Measurements from ENCODE around the gene RNF208.

Gene RNF208

DNA sequence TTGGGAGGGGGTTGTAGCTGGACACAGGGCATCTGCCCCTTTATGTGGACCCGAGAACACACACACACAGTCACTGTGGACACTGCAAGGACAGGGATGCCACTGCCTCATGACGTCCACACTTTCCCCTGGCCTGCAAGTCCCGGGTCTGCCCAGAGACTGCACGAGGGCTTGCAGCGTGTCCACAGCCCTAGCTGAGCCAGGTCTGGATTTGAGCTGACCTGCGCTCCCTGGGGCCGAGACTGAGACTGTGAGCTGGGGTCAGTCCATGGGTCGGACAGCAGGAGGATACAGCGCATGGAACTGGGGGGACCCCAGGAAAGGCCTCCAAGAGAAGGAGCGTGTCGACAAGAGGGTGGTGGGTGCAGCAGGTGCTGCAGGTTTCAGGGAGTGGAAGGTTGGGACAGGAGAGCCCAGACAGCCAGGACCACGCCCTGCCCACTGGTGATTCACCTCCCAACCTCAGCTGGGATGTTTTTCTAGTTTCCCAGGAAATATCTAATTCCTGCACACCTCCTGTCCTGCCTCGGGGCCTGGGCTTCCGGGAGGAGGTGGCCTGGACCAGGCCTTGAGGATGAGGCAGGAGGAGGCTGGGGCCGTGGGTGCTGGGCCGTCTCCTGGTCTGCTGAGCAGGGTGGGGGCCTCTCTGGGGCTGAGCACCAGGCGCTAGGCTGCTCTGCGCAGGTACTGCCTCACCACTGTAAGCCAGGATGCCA lies 4.5 kb upstream of the RNF208 start:
- no peak for DNase-seq

DNA sequence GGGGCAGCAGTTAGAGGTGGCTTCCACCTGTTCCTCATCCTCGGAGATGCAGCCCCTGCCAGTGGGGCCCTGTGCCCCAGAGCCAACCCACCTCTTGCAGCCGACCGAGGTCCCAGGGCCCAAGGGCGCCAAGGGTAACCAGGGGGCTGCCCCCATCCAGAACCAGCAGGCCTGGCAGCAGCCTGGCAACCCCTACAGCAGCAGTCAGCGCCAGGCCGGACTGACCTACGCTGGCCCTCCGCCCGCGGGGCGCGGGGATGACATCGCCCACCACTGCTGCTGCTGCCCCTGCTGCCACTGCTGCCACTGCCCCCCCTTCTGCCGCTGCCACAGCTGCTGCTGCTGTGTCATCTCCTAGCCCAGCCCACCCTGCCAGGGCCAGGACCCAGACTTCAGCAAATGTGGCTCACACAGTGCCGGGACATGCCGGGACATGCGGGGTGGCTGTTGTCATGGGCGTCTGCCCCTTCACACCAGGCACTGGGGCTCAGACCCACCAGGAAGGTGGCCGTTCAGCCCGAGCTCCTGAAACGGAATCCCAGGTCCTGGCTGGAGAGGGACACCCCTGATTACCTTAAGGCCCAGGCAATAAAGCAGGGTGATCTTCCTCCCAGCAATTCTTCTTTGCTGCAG lies 3.8 kb upstream of the RNF208 start:
- DNase-seq: no peak

- no peak for DNase-seq
These were observed 3.0 kb upstream of the RNF208 start, which contains the start of gene CYSRT1 for GRCh38 chr9:137224830-137225694. TSS of gene CYSRT1 (plus strand) at chr9:137225174. CDS start at chr9:137225622, 448 bp downstream.

DNA sequence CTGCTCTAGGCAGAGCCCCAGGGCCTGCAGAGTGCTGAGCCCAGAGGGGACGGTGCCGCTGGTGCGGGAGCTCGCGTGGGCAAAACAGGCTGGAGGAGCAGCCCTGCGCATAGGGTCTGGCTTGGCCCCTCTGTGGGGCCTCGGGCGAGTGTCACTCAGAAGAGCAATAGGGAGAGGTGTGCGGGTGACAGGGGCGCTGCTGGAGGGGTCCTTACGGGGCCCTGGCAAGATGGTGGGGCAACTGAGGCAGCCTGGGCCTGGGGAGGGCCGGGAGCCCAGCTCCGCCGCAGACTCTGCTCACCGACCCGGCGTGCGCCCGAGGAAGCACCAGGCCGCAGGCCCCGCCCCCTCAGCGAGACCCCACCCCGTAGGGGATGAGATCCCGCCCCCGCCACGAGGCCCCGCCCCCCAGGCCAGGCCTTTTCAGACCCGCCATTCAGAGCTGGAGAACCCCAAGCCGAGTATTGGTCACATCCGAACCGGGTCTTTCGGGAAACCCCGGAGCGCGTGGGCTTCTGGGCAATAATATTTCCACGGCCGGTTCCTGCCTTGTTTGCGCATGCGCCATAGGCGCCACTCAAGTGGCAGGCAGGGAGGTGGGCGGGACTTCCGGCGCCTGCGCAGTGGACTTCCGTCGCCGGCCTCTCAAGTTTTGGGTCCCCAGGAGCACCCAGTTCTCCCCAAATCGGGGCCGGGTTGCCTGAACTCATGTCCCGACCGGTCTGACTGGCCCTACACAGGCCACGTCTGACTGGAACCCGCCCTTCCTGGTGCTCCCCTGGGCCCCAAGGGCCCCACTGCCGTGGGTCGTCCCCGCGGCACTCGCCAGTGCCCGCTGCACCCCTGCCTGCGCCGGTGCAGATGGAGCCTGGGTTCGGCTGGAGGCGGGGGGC lies 1.3 kb upstream of the RNF208 start:
- peak; percentile 97 for DNase-seq

DNA sequence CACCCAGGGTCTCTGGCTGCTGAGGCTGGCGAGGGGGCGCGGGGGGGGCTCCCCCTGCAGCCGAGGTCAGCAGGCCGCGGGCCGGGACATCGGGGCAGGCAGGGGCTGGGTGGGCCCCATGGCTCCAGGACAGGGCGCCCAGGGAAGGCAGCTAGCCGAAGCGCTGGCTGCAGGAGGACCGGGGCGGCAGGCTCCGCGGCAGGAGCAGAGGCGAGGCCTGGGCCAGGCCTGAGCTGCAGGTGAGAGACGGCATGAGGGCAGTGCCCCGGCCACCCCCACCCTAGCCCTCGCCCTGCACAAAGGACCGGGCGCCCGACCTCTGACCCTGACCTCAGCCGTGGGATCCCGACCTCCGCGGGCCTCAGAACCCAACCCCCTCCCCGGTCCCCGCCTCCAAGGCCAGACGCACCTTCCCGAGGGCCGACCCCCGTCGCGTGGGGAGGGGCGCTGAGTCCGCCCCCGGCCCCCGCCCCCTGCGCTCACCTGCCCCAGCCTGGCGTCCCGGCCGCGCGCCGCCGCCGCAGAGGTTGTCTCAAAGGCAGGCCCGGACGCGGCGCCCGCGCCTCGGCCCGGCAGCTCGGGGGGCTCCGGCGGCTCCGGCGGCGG lies 431 bp downstream of the RNF208 start:
- DNase-seq: no peak

DNA sequence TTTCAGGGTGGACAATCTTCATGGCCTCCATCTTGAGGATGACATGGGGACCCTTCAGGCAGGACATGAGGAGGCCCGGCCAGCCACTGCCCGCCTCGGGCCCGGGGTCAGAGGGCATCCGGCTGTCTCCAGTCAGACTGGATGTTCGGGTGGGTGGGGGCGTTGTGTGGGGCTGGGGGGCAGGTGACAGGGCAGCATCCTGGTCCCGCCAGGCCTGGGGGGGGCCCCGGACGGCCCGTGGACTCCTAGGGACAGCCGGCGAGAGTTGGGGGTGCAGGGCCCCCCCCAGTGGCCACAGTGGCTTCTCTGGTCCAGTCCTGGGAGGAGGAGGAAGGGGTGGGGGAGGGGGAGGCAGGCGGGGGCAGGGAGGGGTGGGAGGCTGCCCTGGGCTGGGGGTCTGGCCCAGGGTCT lies 940 bp downstream of the RNF208 start:
- DNase-seq: no peak

GRCh38 chr9:137220317-137221094 lies 1.5 kb downstream of the RNF208 start:
- DNase-seq: no peak

DNA sequence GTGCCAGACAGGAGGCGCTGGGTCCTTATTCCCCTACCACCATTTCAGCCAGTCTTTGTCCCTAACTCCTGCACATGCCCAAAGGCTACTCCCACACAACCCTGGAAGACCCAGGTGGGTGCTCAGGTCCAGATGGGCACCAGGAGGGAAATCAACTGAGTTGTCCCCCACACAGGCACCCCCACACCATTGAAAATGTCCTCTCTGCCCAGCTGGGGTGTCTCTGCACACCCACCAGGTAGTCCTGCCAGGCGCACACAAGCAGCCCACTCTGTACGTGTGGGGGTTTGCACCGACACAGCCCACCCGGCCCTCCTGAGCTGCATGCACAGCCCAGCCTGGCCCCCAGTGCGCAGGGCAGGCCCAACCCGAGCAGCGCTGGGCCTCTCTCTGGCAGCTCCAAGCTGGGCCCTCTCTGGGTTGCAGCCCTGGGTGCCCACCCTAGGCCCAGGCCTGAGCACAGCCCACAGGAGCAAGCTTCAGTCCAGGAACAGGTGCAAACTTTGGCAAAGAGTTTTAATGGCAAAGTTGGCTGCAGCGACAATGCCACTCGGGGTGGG lies 2.2 kb downstream of the RNF208 start:
- DNase-seq: no peak

DNA sequence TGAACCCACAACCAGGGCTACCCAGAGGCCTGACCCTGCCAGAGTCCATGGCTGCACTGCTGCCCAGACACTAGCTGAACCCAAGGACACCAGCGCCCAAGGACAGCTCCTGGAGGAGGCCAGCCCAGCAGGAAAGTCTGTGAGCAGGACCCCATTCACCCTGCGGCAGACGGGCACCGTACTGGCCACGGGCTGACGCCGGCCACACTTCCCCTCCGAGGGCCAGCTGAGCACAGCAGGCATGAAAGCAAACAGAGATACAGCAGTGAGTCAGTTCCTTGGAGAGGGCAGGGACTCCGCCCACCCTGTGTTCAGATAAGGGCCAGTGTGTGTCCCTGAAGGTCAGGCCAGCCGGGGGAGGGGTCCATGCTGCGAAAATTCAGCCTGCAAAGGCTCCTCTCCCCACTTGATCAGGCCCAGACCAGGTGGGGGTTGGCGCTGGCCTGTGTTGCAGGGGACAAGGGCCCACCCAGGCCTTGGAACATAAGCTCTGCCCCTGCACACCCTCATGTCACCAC lies 3.2 kb downstream of the RNF208 start:
- DNase-seq: no peak

GRCh38 chr9:137218212-137218753 lies 3.8 kb downstream of the RNF208 start:
- no peak for DNase-seq

DNA sequence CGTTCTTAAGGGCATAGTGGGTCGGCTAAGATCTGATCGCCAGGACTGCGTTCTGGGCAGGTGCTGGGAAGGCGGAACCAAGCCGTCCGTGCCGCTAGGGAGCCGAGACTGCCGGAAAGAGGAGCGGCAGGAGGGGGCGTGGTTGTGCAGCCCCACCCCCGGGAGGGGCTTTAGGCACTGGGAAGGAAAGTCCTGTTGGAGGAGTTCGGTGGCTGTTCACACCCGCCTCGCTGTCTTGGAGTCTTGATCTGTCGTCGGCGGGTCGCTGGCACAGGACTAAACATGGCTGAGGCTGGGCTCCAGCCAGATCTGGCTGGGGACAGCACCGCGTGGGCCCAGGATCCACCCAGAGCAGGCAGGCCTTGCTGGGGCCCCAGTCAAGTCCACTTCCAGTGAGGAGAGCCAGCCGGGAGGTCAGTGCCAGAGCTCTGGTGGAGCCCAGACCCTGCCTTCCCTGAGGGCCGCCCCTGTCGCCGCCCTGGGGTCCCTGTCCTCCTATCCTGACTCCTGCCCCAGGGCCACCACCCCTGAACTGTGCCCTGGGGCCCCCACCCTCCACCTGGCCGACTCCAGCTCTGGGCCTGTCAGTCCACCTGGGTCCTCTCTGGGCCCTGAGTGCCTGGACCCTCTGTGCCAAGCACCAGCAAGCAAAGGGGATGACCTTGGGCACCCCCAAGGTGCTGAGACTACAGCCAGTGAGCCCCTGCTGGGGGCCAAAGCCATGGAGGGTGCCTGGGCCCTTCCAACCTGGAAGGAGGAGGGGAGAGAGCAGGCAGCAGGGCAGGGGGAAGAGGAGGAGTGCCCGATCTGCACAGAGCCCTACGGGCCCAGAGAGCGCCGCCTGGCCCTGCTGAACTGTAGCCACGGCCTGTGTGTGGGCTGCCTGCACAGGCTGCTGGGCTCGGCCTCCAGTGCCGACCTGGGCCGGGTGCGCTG lies 4.5 kb downstream of the RNF208 start:
- no peak for DNase-seq

GRCh38 chr9:137216188-137216965 lies 5.7 kb downstream of the RNF208 start:
- DNase-seq: no peak

DNA sequence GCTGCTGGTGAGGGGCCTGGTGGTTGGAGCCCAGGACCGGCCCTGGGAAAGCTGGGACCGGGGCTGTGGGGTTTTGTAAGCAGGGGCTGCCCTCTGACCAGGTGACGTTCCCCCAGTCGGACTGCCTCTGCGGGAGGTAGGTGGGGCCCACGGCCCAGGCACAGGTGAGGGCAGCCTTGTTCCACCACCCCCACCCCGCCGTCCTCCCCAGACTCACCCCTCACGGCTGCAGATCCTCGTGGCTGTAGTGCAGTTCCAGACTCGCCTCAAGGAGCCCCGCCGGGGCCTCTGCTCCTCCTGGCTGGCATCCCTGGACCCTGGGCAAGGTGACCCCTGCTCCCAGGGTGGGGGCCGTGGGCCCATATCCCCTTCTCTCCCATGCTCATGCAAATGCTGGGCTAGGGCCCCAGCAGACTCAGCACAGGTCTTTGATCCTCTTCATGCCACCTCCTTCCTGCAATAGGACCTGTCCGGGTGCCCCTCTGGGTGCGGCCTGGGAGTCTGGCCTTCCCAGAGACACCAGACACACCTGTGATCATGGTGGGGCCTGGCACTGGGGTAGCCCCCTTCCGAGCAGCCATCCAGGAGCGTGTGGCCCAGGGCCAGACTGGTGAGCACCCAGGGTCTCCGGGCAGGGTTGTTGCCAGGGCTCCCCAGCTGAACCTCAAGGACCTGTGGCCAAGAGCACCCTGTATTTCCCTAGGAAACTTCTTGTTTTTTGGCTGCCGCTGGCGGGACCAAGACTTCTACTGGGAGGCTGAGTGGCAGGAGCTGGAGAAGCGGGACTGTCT lies 6.6 kb downstream of the RNF208 start:
- no peak for DNase-seq

DNA sequence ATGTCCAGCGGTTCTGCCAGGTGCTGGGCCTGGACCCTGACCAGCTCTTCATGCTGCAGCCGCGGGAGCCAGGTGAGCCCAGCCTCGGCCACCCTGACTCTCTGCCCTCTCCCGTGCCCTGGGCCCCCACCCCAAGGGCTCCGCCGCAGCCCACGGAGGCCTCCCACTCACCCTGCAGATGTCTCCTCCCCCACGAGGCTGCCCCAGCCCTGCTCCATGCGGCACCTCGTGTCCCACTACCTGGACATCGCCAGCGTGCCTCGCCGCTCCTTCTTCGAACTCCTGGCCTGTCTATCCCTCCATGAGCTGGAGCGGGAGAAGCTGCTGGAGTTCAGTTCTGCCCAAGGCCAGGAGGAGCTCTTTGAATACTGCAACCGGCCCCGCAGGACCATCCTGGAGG lies 7.4 kb downstream of the RNF208 start:
- DNase-seq: no peak

GRCh38 chr9:137213160-137214060 lies 8.6 kb downstream of the RNF208 start:
- DNase-seq: no peak

DNA sequence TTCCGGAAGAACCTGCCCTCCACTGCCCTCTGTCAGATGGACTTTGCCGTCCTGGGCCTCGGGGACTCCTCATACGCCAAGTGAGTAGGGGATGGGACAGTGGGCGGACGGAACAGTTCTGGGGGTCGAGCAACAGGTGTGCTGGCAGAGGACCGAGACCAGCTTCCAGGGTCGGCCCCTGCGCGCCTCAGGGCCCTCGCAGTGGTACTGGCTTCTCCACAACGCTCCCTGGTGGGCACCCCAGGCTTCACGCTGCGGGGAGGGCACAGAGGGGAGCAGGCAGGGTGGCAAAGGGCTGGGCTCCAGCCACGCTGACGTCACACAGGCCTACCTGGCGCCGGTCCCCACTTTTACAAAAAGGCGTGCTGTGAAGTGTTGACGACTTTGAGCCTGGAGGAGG lies 9.5 kb downstream of the RNF208 start:
- no peak for DNase-seq

DNA sequence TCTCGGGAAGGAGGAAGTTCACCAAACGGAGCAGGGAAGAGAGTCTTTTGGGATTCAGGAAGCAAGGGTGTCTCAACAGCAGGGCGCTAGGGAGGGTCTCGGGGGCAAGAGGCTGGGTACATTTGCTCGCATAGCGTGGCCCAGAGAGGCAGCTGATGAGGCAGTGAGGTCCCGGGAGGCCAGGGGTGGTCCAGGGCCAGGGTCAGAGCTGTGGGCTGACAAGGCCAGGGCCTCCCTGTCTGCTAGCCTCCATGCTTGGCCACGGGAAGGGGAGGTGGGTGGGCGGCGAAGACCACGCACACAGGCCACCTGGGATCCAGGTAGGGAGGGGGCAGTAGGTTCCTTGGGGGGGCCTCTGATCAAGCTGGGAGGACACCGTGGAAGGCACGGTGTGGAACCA lies 10.5 kb downstream of the RNF208 start:
- DNase-seq: no peak

Measured in NCI-H774 (cell line).